Pancreas (tissue), 10 donors: ENCODE results near the gene AP4B1. TPM values are rescaled to one million over a fixed set of nuclear protein-coding genes. Genes with fewer than 3 reads are reported as not detected.

Experiments used
- ATAC-seq, 4 donors: fragments of 200-7000 bp; cut with Tn5 transposase; one replicate each; pipeline versions ENCODE4 v1.8.0 to v1.9.1; 2020; ENCODE audit warnings: mild to moderate bottlenecking in 4 of 4, moderate library complexity in 4 of 4
- DNase-seq, 6 donors: peaks; one replicate each; pipeline ENCODE4 v3.0.0-alpha.2; 2020
- FAIRE-seq: peaks from 2 replicates; lab custom pipeline; 2012; peaks lifted over from hg19 to GRCh38; lab: Jason Lieb, UNC
- H3K27ac ChIP-seq, 4 donors: fragments of 200-600 bp; sonication (generic); 1 replicate in 3 of 4; 2 replicates in 1 of 4; pipeline versions ENCODE4 v1.5.0 to v1.8.0; 2020
- H3K27me3 ChIP-seq, 4 donors: fragments of 200-600 bp; one replicate each; pipeline ENCODE4 v1.8.0; 2021
- H3K36me3 ChIP-seq, 3 donors: fragments of 200-600 bp; sonication (generic) in 1 of 3; one replicate each; pipeline versions ENCODE4 v1.5.0 to v1.8.0; 2020 to 2021
- H3K4me1 ChIP-seq, 3 donors: fragments of 200-600 bp; one replicate each; pipeline ENCODE4 v1.8.0; 2021
- H3K4me3 ChIP-seq, 4 donors: fragments of 200-600 bp; sonication (generic) in 2 of 4; one replicate each; pipeline versions ENCODE4 v1.5.0 to v1.8.0; 2020 to 2021
- H3K9me3 ChIP-seq, 4 donors: fragments of 200-600 bp; one replicate each; pipeline ENCODE4 v1.8.0; 2021
- WGBS, 2 donors: extraction: QIAGEN DNeasy Blood & Tissue Kit; methylation state at CpG; one replicate each; pipeline ENCODE4 v1.1.7; 2013; 5-methylcytosine and 5-hydroxymethylcytosine counted together
- intact Hi-C, 3 donors: fragments of 100-400 bp; cut with DNase I; formaldehyde crosslinking; loops; one replicate each; pipeline versions ENCODE4 v1.11.1 to v1.14.2; 2022
- polyA plus RNA-seq, 2 donors: library from polyadenylated mRNA; stranded (reverse); fragments of 200-250 nt; gene quantifications; one replicate each; pipeline ENCODE4 v1.2.3, GENCODE V29; 2013
- total RNA-seq, 6 donors: library from RNA; stranded (reverse); fragmentation: NEBNext Ultra II Directional in 4 of 6; extraction: Animal tissue kit (Norgen Biotek cat#: 25700) in 4 of 6; gene quantifications; one replicate each; pipeline versions ENCODE4 v1.2.1 to v1.2.4, GENCODE V29; 2021 to 2023
- TF ChIP-seq, protein P1 (sequence below), 4 donors: fragments of 200-600 bp; sonication (generic) in 3 of 4; IDR thresholded peaks; one replicate each; pipeline versions ENCODE4 v1.5.0 to v1.8.0; 2021; ENCODE audit warnings: antibody characterized with exemption in 4 of 4
- donor health status: healthy with polysubstance abuse.
- donor health status: DM: no; HTN: no; CAD: no; lungs with moderate emphysema.
- donor health status: DM: no; HTN: no; CAD: no.
- donor health status: control.
- donor health status: control.
- donor health status: Bipolar disorder and iron deficiency.
- donor health status: DM: yes; HTN: yes; CAD: no.
- donor health status: DM: no; HTN: no; CAD: no.
- donor health status: DM: no; HTN: no; CAD: no.
- donor health status: DM: yes; HTN: yes; CAD: no.

Gene AP4B1
- total and polyA plus RNA-seq, 8 donors = 8.2 to 37.5 (median 12.7) TPM

GRCh38 chr1:113943028-113943811, 38.6 kb upstream of the AP4B1 start:
- DNase-seq = no peak
- Histone ChIP-seq H3K9me3 (no peaks in the 10 kb centered on the region), H3K4me1 (peaks cover 20 to 29% (median 27%) of the 10 kb centered on the region in 3 donors), H3K27me3 (no peaks in the 10 kb centered on the region), H3K36me3 (peaks cover 0 to 3% (median 0%) of the 10 kb centered on the region in 3 donors), H3K27ac (no peak overlapping the region), H3K4me3 (no peak overlapping the region)
- TF ChIP-seq, protein P1, sequence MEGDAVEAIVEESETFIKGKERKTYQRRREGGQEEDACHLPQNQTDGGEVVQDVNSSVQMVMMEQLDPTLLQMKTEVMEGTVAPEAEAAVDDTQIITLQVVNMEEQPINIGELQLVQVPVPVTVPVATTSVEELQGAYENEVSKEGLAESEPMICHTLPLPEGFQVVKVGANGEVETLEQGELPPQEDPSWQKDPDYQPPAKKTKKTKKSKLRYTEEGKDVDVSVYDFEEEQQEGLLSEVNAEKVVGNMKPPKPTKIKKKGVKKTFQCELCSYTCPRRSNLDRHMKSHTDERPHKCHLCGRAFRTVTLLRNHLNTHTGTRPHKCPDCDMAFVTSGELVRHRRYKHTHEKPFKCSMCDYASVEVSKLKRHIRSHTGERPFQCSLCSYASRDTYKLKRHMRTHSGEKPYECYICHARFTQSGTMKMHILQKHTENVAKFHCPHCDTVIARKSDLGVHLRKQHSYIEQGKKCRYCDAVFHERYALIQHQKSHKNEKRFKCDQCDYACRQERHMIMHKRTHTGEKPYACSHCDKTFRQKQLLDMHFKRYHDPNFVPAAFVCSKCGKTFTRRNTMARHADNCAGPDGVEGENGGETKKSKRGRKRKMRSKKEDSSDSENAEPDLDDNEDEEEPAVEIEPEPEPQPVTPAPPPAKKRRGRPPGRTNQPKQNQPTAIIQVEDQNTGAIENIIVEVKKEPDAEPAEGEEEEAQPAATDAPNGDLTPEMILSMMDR (IDR thresholded peaks at IDR 0.05) = no peak
- FAIRE-seq = no peak
- intact Hi-C loops = no loop called here
- no peak for ATAC-seq

- H3K27ac ChIP-seq = no peak overlapping the region
- H3K36me3 ChIP-seq = peaks cover 0 to 3% (median 0%) of the 10 kb centered on the region in 3 donors
- DNase-seq (no peak), ATAC-seq (no peak), FAIRE-seq (no peak)
- intact Hi-C loops = no loop called here
- TF ChIP-seq, protein P1 (IDR thresholded peaks at IDR 0.05) = no peak
- H3K9me3 ChIP-seq = no peaks in the 10 kb centered on the region
- H3K4me1 ChIP-seq = peaks cover 13 to 22% (median 20%) of the 10 kb centered on the region in 3 donors
- H3K27me3 ChIP-seq = no peaks in the 10 kb centered on the region
- no peak overlapping the region for H3K4me3 ChIP-seq
Observed at GRCh38 chr1:113942527-113942926, 37.9 kb upstream of the AP4B1 start.

GRCh38 chr1:113941245-113941559, 36.6 kb upstream of the AP4B1 start:
- DNase-seq = no peak
- intact Hi-C loops = no loop called here

GRCh38 chr1:113940365-113941244, 36.0 kb upstream of the AP4B1 start:
- Histone ChIP-seq H3K27ac (no peak overlapping the region), H3K36me3 (peaks cover 0 to 3% (median 0%) of the 10 kb centered on the region in 3 donors), H3K4me1 (peaks cover 0 to 8% (median 3%) of the 10 kb centered on the region in 3 donors), H3K4me3 (no peak overlapping the region), H3K27me3 (no peaks in the 10 kb centered on the region), H3K9me3 (no peaks in the 10 kb centered on the region)
- TF ChIP-seq, protein P1 (IDR thresholded peaks at IDR 0.05) = no peak
- no peak for ATAC-seq
- no peak for FAIRE-seq
- no peak for DNase-seq
- intact Hi-C loops = no loop called here
- 81 to 88% methylated on average over 16 of the region's 16 CpGs for WGBS, 2 donors

More at GRCh38 chr1:113941245-113941559, 36.6 kb upstream of the AP4B1 start:
- H3K4me1 ChIP-seq = peaks cover 3 to 9% (median 8%) of the 10 kb centered on the region in 3 donors
- peaks cover 0 to 3% (median 0%) of the 10 kb centered on the region in 3 donors for H3K36me3 ChIP-seq
- no peaks in the 10 kb centered on the region for H3K9me3 ChIP-seq
- ATAC-seq (peak in 1 of 4 donors; percentile 28), FAIRE-seq (no peak)
- no peak overlapping the region for H3K4me3 ChIP-seq
- no peaks in the 10 kb centered on the region for H3K27me3 ChIP-seq
- H3K27ac ChIP-seq = no peak overlapping the region
- TF ChIP-seq, protein P1 (IDR thresholded peaks at IDR 0.05) = no peak
- WGBS, 2 donors = 49 to 56% methylated on average over 7 of the region's 7 CpGs
